ENCODE results near the gene AR. TPM values are rescaled to one million over a fixed set of nuclear protein-coding genes. Genes with fewer than 3 reads are reported as not detected.
A peak's percentile ranks its signal among the peaks of the same experiment; 100 is the strongest.

AR gene, protein sequence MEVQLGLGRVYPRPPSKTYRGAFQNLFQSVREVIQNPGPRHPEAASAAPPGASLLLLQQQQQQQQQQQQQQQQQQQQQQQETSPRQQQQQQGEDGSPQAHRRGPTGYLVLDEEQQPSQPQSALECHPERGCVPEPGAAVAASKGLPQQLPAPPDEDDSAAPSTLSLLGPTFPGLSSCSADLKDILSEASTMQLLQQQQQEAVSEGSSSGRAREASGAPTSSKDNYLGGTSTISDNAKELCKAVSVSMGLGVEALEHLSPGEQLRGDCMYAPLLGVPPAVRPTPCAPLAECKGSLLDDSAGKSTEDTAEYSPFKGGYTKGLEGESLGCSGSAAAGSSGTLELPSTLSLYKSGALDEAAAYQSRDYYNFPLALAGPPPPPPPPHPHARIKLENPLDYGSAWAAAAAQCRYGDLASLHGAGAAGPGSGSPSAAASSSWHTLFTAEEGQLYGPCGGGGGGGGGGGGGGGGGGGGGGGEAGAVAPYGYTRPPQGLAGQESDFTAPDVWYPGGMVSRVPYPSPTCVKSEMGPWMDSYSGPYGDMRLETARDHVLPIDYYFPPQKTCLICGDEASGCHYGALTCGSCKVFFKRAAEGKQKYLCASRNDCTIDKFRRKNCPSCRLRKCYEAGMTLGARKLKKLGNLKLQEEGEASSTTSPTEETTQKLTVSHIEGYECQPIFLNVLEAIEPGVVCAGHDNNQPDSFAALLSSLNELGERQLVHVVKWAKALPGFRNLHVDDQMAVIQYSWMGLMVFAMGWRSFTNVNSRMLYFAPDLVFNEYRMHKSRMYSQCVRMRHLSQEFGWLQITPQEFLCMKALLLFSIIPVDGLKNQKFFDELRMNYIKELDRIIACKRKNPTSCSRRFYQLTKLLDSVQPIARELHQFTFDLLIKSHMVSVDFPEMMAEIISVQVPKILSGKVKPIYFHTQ
- total RNA-seq, result under 1 TPM; 0.21 to 0.22 TPM

GRCh38 chrX:67543818-67544217, at the start of gene AR:
Gene AR, plus strand, starts transcription at chrX:67544021. Its CDS starts 1,126 bp downstream, at chrX:67545147.
- ChIA-PET CTCF (no interaction called here), POLR2A (no interaction called here)
- Mint-ChIP-seq H3K4me3 (peak within 1 kb of the TSS; percentile 41), H3K9me3 (no peaks in the 10 kb centered on the region), H3K36me3 (no peaks in the 10 kb centered on the region), H3K27me3 (peaks cover 21% of the 10 kb centered on the region), H3K4me1 (ENCODE audit: low read depth) (peaks cover 5% of the 10 kb centered on the region), H3K27ac (no peak within 1 kb of the TSS)
- intact Hi-C loops (cut with micrococcal nuclease), result no loop called here
- DNase-seq, result no peak

- POLR2A ChIA-PET, result no interaction called here
- no peaks in the 10 kb centered on the region for H3K27me3 Mint-ChIP-seq
- no peaks in the 10 kb centered on the region for H3K36me3 Mint-ChIP-seq
- no peak overlapping the region for H3K27ac Mint-ChIP-seq
- no peak for DNase-seq
- no peaks in the 10 kb centered on the region for H3K9me3 Mint-ChIP-seq
- CTCF ChIA-PET, result no interaction called here
- intact Hi-C loops (cut with micrococcal nuclease), result no loop called here
- no peaks in the 10 kb centered on the region for H3K4me1 Mint-ChIP-seq (ENCODE audit: low read depth)
- no peak overlapping the region for H3K4me3 Mint-ChIP-seq
These were observed 43.2 kb upstream of the AR start for GRCh38 chrX:67500617-67501016.

GRCh38 chrX:67503004-67503403, 40.8 kb upstream of the AR start:
- CTCF ChIA-PET, result no interaction called here
- no peaks in the 10 kb centered on the region for H3K4me1 Mint-ChIP-seq (ENCODE audit: low read depth)
- H3K9me3 Mint-ChIP-seq, result no peaks in the 10 kb centered on the region
- intact Hi-C loops (cut with micrococcal nuclease), result no loop called here
- no peaks in the 10 kb centered on the region for H3K27me3 Mint-ChIP-seq
- H3K4me3 Mint-ChIP-seq, result no peak overlapping the region
- no peaks in the 10 kb centered on the region for H3K36me3 Mint-ChIP-seq
- DNase-seq, result no peak
- POLR2A ChIA-PET, result no interaction called here
- no peak overlapping the region for H3K27ac Mint-ChIP-seq

DNA sequence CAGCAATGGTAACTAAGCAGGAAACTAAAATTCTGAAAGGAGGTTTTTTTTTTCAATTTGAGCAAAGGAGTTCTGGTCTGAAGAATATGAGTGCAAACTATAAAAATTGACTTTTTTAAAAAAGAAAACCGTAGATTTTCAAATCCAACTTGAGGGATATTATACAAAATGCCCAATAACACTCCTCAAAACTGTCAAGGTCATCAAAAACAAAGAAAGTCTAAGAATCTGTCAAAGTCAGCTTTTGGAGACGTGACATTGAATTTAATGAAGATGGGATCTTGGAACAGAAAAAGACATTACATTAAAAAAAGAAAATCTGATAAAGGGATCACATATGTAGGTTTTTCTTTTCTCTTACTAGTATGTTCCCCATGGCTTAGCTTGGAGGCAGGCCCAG, 40.4 kb upstream of the AR start:
- Mint-ChIP-seq H3K36me3 (no peaks in the 10 kb centered on the region), H3K27ac (no peak overlapping the region), H3K4me1 (ENCODE audit: low read depth) (no peaks in the 10 kb centered on the region), H3K9me3 (no peaks in the 10 kb centered on the region), H3K4me3 (no peak overlapping the region), H3K27me3 (no peaks in the 10 kb centered on the region)
- CTCF ChIA-PET, result no interaction called here
- intact Hi-C loops (cut with micrococcal nuclease), result no loop called here
- no peak for DNase-seq
- POLR2A ChIA-PET, result no interaction called here

DNA sequence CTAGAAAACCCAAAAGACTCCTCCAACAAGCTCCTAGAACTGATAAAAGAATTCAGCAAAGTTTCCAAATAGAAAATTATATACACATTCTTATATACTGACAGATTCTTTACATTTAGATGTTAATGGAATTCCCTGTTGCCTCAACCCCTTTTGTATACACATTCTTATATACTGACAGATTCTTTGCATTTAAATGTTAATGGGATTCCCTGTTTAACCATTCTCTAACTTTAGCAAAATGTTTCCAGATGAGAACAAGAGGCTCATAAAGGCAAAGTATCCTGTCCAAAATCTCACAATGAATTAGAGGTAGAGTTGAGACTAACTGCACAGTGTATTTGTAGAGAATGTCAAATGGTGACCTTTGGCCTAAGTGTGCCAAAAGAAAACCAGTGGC, 23.1 kb upstream of the AR start:
- H3K9me3 Mint-ChIP-seq, result peaks cover 4% of the 10 kb centered on the region
- no peaks in the 10 kb centered on the region for H3K27me3 Mint-ChIP-seq
- ChIA-PET CTCF (no interaction called here), POLR2A (no interaction called here)
- H3K4me1 Mint-ChIP-seq (ENCODE audit: low read depth), result no peaks in the 10 kb centered on the region
- DNase-seq, result no peak
- no peak overlapping the region for H3K4me3 Mint-ChIP-seq
- H3K36me3 Mint-ChIP-seq, result no peaks in the 10 kb centered on the region
- H3K27ac Mint-ChIP-seq, result no peak overlapping the region
- intact Hi-C loops (cut with micrococcal nuclease), result no loop called here

DNA sequence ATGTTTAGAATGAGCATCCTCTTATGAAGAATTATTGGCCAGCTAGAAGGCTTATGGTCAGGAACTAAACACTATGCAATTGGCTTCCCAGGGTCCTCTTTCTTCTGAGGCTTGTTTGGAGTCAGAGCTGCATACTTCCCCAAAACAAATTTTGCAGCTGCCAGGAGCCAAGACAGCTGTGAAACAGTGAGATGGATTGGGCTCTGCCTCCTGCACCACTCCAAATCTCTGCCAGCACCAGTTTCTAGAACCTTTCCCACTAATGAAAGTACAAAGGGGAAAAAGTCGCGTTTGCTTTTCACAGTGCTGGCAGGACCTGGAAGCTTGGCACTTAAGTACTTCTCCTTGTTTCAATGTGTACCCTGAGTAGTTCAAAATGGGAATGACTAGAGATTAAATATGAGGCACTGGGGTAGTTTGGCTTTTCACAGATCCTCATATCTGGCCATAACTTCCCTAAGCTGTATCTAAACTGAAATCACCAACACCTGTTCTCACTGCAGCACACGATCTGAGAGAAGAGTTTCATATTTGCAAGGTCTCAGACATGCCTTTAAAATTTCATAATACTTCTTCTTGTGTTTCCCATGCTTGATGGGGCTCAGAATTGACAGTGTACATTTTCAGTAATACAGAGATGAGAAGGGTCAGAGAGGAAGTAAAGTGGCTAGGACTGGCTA, 20.7 kb upstream of the AR start:
- no peaks in the 10 kb centered on the region for H3K36me3 Mint-ChIP-seq
- ChIA-PET CTCF (no interaction called here), POLR2A (no interaction called here)
- peaks cover 4% of the 10 kb centered on the region for H3K9me3 Mint-ChIP-seq
- no peak overlapping the region for H3K27ac Mint-ChIP-seq
- intact Hi-C loops (cut with micrococcal nuclease), result no loop called here
- DNase-seq, result no peak
- H3K4me3 Mint-ChIP-seq, result no peak overlapping the region
- no peaks in the 10 kb centered on the region for H3K4me1 Mint-ChIP-seq (ENCODE audit: low read depth)
- no peaks in the 10 kb centered on the region for H3K27me3 Mint-ChIP-seq

DNA sequence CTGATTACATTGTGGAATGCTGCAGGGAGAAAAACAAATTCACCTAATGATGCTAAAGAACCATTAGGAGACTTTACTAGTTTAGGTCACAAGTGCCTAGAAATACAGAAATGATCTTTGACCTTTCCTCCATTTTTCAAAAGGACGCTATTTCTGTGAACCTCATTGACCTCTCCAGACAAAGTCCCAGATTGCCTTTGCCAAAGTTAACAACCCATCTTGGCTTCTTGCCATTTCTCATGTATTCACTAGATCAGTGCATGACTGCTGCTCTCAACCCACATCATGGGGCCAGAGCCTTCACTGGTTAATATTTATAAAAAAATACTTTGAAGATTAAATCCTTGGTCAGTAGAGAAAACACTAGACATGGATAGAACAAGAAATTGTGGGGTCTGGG, 19.9 kb upstream of the AR start:
- POLR2A ChIA-PET, result no interaction called here
- no peak for DNase-seq
- H3K9me3 Mint-ChIP-seq, result peaks cover 3% of the 10 kb centered on the region
- H3K27me3 Mint-ChIP-seq, result no peaks in the 10 kb centered on the region
- H3K4me1 Mint-ChIP-seq (ENCODE audit: low read depth), result no peaks in the 10 kb centered on the region
- H3K36me3 Mint-ChIP-seq, result no peaks in the 10 kb centered on the region
- no peak overlapping the region for H3K27ac Mint-ChIP-seq
- intact Hi-C loops (cut with micrococcal nuclease), result no loop called here
- CTCF ChIA-PET, result no interaction called here
- H3K4me3 Mint-ChIP-seq, result no peak overlapping the region

DNA sequence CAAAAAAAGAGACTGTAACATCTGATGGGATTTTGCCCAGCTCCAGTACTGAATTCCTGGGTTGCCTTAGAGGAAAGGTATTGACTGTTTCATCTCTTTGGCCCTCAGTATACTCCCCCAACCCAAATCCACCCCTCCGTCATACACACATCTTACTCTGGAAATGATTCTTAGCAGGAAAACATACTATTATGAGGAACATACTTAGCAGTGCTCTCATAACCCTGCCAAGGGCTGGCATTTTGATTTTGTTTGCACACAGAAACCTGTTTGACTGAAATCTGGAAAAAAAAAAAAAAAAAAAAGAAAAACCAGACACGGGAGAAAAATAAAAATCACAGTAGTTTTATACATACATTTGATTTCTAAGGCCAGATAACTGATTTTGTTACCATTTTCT, 19.4 kb upstream of the AR start:
- Mint-ChIP-seq H3K4me3 (no peak overlapping the region), H3K36me3 (no peaks in the 10 kb centered on the region), H3K9me3 (no peaks in the 10 kb centered on the region), H3K27ac (no peak overlapping the region), H3K4me1 (ENCODE audit: low read depth) (no peaks in the 10 kb centered on the region), H3K27me3 (no peaks in the 10 kb centered on the region)
- no peak for DNase-seq
- intact Hi-C loops (cut with micrococcal nuclease), result no loop called here
- ChIA-PET CTCF (no interaction called here), POLR2A (no interaction called here)

GRCh38 chrX:67524950-67525691, 18.7 kb upstream of the AR start:
- intact Hi-C loops (cut with micrococcal nuclease), result no loop called here
- DNase-seq, result no peak
- POLR2A ChIA-PET, result no interaction called here
- CTCF ChIA-PET, result interaction anchor here (0.6 kb wide), 1 partner anchor 538 kb away, joined by 3 read pairs; no protein-coding TSS in a partner anchor
- no peaks in the 10 kb centered on the region for H3K36me3 Mint-ChIP-seq
- no peaks in the 10 kb centered on the region for H3K9me3 Mint-ChIP-seq
- no peak overlapping the region for H3K4me3 Mint-ChIP-seq
- no peak overlapping the region for H3K27ac Mint-ChIP-seq
- no peaks in the 10 kb centered on the region for H3K4me1 Mint-ChIP-seq (ENCODE audit: low read depth)
- no peaks in the 10 kb centered on the region for H3K27me3 Mint-ChIP-seq

GRCh38 chrX:67536564-67536963, 7.3 kb upstream of the AR start:
- intact Hi-C loops (cut with micrococcal nuclease), result no loop called here
- Mint-ChIP-seq H3K27ac (no peak overlapping the region), H3K4me1 (ENCODE audit: low read depth) (no peaks in the 10 kb centered on the region), H3K36me3 (no peaks in the 10 kb centered on the region), H3K27me3 (no peaks in the 10 kb centered on the region), H3K9me3 (no peaks in the 10 kb centered on the region), H3K4me3 (no peak overlapping the region)
- DNase-seq, result no peak
- ChIA-PET CTCF (no interaction called here), POLR2A (no interaction called here)

GRCh38 chrX:67538383-67538782, 5.4 kb upstream of the AR start:
- Mint-ChIP-seq H3K4me1 (ENCODE audit: low read depth) (no peaks in the 10 kb centered on the region), H3K9me3 (no peaks in the 10 kb centered on the region), H3K27ac (no peak overlapping the region), H3K36me3 (no peaks in the 10 kb centered on the region), H3K4me3 (no peak overlapping the region), H3K27me3 (no peaks in the 10 kb centered on the region)
- intact Hi-C loops (cut with micrococcal nuclease), result no loop called here
- ChIA-PET POLR2A (no interaction called here), CTCF (no interaction called here)
- DNase-seq, result no peak
